ENCODE data around the gene SLC35F3. TPM values are rescaled to one million over a fixed set of nuclear protein-coding genes. Genes with fewer than 3 reads are reported as not detected.

SLC35F3 gene
- total and polyA plus RNA-seq, 2 experiments from 2014 or later: 0.80 to 1.3 TPM

- Histone ChIP-seq H3K4me3 (no peak overlapping the region), H3K4me2 (no peak overlapping the region), H3K36me3 (replicated peaks; ENCODE audit: insufficient read depth, low read depth) (no peaks in the 10 kb centered on the region), H3K9me2 (replicated peaks; ENCODE audit: insufficient read depth) (no peaks in the 10 kb centered on the region), H3K27ac (no peak overlapping the region), H4K20me1 (ENCODE audit: insufficient read depth, poor library complexity, severe bottlenecking) (no peaks in the 10 kb centered on the region), H3K9me3 (ENCODE audit: low read depth) (no peaks in the 10 kb centered on the region), H3K27me3 (no peaks in the 10 kb centered on the region), H3K4me1 (ENCODE audit: insufficient read depth) (no peaks in the 10 kb centered on the region), H2AFZ (no peak overlapping the region), H3K79me2 (no peaks in the 10 kb centered on the region)
- 89% methylated on average over 7 of the region's 7 CpGs for WGBS (ENCODE audit: low lambda C conversion rate, missing lambda C conversion rate)
- no peak for DNase-seq (ENCODE audit: low spot score)
- no peak for TF ChIP-seq CTCF (IDR thresholded peaks at IDR 0.05; ENCODE audit: poor library complexity)
- TF ChIP-seq EZH2phosphoT487 (IDR thresholded peaks at IDR 0.05; ENCODE audit: low read depth, severe bottlenecking, unreplicated experiment): no peak
- TF ChIP-seq EZH2 (IDR thresholded peaks at IDR 0.05; ENCODE audit: borderline replicate concordance): no peak
Measured at GRCh38 chr1:234311414-234311813, 406.9 kb downstream of the SLC35F3 start.

- no peak for DNase-seq (ENCODE audit: low spot score)
- 96% methylated on average over 4 of the region's 4 CpGs for WGBS (ENCODE audit: low lambda C conversion rate, missing lambda C conversion rate)
Measured at GRCh38 chr1:234313171-234313570, 408.7 kb downstream of the SLC35F3 start.

GRCh38 chr1:234315091-234315541 is 410.6 kb downstream of the SLC35F3 start:
- no peaks in the 10 kb centered on the region for H3K36me3 ChIP-seq (replicated peaks; ENCODE audit: insufficient read depth, low read depth)
- TF ChIP-seq EZH2 (IDR thresholded peaks at IDR 0.05; ENCODE audit: borderline replicate concordance) (no peak), CTCF (IDR thresholded peaks at IDR 0.05; ENCODE audit: poor library complexity) (no peak), EZH2phosphoT487 (IDR thresholded peaks at IDR 0.05; ENCODE audit: low read depth, severe bottlenecking, unreplicated experiment) (no peak)
- no peak overlapping the region for H3K4me3 ChIP-seq
- 84% methylated on average over 6 of the region's 6 CpGs for WGBS (ENCODE audit: low lambda C conversion rate, missing lambda C conversion rate)
- no peak overlapping the region for H2AFZ ChIP-seq
- no peaks in the 10 kb centered on the region for H3K79me2 ChIP-seq
- H3K9me3 ChIP-seq (ENCODE audit: low read depth): no peaks in the 10 kb centered on the region
- DNase-seq (ENCODE audit: low spot score): no peak
- no peaks in the 10 kb centered on the region for H4K20me1 ChIP-seq (ENCODE audit: insufficient read depth, poor library complexity, severe bottlenecking)
- H3K27ac ChIP-seq: no peak overlapping the region
- no peak overlapping the region for H3K4me2 ChIP-seq
- H3K9me2 ChIP-seq (replicated peaks; ENCODE audit: insufficient read depth): no peaks in the 10 kb centered on the region
- no peaks in the 10 kb centered on the region for H3K4me1 ChIP-seq (ENCODE audit: insufficient read depth)
- no peaks in the 10 kb centered on the region for H3K27me3 ChIP-seq

More at GRCh38 chr1:234313171-234313570, 408.7 kb downstream of the SLC35F3 start:
- H3K36me3 ChIP-seq (replicated peaks; ENCODE audit: insufficient read depth, low read depth): no peaks in the 10 kb centered on the region
- H3K79me2 ChIP-seq: no peaks in the 10 kb centered on the region
- no peak overlapping the region for H2AFZ ChIP-seq
- no peaks in the 10 kb centered on the region for H3K9me2 ChIP-seq (replicated peaks; ENCODE audit: insufficient read depth)
- no peaks in the 10 kb centered on the region for H4K20me1 ChIP-seq (ENCODE audit: insufficient read depth, poor library complexity, severe bottlenecking)
- H3K27me3 ChIP-seq: no peaks in the 10 kb centered on the region
- H3K4me1 ChIP-seq (ENCODE audit: insufficient read depth): no peaks in the 10 kb centered on the region
- no peaks in the 10 kb centered on the region for H3K9me3 ChIP-seq (ENCODE audit: low read depth)
- no peak overlapping the region for H3K4me3 ChIP-seq
- H3K27ac ChIP-seq: no peak overlapping the region
- TF ChIP-seq CTCF (IDR thresholded peaks at IDR 0.05; ENCODE audit: poor library complexity) (no peak), EZH2 (IDR thresholded peaks at IDR 0.05; ENCODE audit: borderline replicate concordance) (no peak), EZH2phosphoT487 (IDR thresholded peaks at IDR 0.05; ENCODE audit: low read depth, severe bottlenecking, unreplicated experiment) (no peak)
- H3K4me2 ChIP-seq: no peak overlapping the region

- H3K9me2 ChIP-seq (replicated peaks; ENCODE audit: insufficient read depth): no peaks in the 10 kb centered on the region
- WGBS (ENCODE audit: low lambda C conversion rate, missing lambda C conversion rate): 85% methylated on average over 3 of the region's 3 CpGs
- no peak overlapping the region for H3K4me2 ChIP-seq
Measured at GRCh38 chr1:234315588-234315987, 411.1 kb downstream of the SLC35F3 start.

More at GRCh38 chr1:234315588-234315987, 411.1 kb downstream of the SLC35F3 start:
- no peaks in the 10 kb centered on the region for H3K27me3 ChIP-seq
- no peak for DNase-seq (ENCODE audit: low spot score)
- H3K79me2 ChIP-seq: no peaks in the 10 kb centered on the region
- H3K4me3 ChIP-seq: no peak overlapping the region
- H4K20me1 ChIP-seq (ENCODE audit: insufficient read depth, poor library complexity, severe bottlenecking): no peaks in the 10 kb centered on the region
- TF ChIP-seq CTCF (IDR thresholded peaks at IDR 0.05; ENCODE audit: poor library complexity) (no peak), EZH2 (IDR thresholded peaks at IDR 0.05; ENCODE audit: borderline replicate concordance) (no peak), EZH2phosphoT487 (IDR thresholded peaks at IDR 0.05; ENCODE audit: low read depth, severe bottlenecking, unreplicated experiment) (no peak)
- no peak overlapping the region for H2AFZ ChIP-seq
- H3K9me3 ChIP-seq (ENCODE audit: low read depth): no peaks in the 10 kb centered on the region
- H3K27ac ChIP-seq: no peak overlapping the region
- H3K4me1 ChIP-seq (ENCODE audit: insufficient read depth): no peaks in the 10 kb centered on the region
- H3K36me3 ChIP-seq (replicated peaks; ENCODE audit: insufficient read depth, low read depth): no peaks in the 10 kb centered on the region
